NCI-H526 treated with DMSO at 0.1 percent for 48 hours (cell line): Measurements from ENCODE around the gene TLR6.
A peak's percentile ranks its signal among the peaks of the same experiment; 100 is the strongest.
"Not testable (repeated sequence)": the region's sequence is repeated elsewhere in the genome, so short reads cannot be mapped to it uniquely, and the experiment has no call there.

Experiments used
- DNase-seq: peaks from one replicate; lab custom pipeline; 2025; lab: John Stamatoyannopoulos, UW

Gene TLR6

DNA sequence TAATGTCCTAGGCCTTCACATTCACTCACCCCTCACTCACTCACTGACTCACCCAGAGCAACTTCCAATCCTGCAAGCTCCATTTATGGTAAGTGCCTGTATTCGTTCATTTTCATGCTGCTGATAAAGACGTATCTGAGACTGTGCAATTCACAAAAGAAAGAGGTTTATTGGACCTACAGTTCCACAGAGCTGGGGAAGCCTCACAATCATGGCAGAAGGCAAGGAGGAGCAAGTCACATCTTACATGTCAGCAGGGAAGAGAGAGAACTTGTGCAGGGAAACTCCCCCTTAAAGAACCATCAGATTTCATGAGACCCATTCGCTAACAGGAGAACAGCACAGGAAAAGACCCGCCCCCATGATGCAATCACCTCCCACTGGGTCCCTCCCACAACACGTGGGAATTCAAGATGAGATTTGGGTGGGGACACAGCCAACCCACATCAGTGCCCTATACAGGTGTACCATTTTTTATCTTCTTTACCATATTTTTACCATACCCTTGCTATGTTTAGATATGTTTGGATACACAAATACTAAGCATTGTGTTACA is 33.8 kb downstream of the TLR6 start:
- DNase-seq = no peak

DNA sequence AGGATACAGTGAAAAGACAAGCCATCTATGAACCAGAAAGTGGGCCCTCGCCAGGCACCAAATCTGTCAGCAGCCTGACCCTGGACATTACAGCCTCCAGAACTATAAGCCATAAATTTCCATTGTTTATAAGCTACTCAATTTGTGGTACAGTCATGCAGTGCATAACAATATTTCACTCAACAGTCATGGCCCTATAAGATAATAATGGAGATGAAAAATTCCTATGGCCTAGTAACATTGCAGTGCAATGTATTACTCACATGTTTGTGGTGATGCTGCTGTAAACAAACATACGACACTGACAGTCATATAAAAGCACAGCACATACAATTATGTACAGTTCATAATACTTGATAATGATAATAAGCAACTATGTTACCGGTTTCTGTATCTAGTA is 34.9 kb downstream of the TLR6 start:
- no peak for DNase-seq

DNA sequence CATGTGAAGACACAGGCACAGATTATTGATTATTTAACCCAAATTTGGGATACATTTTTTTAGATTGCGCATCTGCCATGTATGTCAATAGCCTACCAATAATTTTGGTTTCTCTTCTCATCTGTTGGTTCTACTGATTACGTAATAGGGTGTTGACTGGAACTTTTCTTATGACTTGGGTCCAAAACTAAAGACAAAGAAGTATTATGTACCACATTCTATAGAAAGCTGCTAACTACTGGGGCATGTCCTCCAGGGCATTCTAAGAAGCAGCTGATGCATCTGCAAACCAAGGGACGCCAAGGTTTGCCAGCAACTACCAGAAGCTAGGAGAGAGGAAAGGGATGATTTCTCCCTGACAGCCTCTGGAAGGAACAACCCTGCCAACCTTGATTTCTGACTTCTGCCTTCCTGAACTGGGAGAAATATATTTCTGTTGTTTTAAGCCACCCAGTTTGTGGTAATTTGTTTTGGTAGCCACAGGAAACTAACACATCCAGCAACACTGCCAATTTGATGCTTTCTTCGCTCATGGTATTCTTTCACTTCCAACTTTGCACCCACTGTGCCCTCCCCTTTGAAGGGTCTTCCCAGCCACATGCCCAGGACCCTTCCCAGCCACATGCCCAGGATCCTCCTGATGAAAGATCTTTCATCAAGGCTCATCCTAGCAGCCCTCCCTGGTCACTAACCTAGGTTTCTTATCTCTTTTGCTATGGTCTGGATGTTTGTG is 36.1 kb downstream of the TLR6 start:
- DNase-seq = no peak

DNA sequence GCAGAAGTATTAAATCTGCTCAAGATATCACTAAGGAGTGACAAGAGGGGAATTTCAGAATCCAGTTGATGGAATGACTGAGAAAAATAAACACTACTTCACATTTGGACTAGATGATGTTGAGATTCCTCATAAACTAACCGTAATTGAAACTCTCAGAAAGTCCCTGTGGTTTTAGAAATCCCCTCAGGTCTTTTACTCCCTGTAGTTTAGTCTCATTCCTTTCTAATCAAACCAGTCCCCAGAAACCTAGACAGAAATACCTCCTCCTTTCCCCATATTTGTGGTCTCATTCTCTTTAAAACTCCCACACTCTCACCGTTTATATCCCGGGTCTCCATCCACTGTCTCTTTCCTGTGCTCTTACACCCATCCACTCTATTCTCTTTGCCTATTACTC is 37.0 kb downstream of the TLR6 start:
- no peak for DNase-seq

DNA sequence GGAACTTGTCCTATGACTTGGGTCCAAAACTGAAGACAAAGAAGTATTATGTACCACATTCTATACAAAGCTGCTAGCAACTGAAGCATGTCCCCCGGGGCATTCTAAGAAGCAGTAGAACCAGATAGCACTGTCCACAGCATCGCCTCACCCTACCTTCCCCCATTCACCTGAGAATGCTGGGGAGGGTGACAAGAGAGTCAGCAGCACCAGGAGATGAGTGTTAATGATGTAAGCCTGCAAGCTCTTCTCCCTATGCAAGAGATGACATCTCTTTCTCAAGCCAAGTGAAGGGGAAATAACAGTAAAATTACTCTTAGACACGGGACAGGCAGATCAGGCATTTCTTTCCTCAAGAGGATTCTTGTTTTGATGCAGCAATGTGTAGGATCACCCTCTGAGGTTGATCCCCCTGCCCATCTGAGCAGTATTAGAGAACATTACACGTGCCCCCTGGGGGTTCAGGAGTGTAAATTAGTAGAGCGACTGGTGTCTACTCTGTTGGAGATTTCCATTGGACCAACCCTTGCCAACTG is 38.1 kb downstream of the TLR6 start:
- no peak for DNase-seq

DNA sequence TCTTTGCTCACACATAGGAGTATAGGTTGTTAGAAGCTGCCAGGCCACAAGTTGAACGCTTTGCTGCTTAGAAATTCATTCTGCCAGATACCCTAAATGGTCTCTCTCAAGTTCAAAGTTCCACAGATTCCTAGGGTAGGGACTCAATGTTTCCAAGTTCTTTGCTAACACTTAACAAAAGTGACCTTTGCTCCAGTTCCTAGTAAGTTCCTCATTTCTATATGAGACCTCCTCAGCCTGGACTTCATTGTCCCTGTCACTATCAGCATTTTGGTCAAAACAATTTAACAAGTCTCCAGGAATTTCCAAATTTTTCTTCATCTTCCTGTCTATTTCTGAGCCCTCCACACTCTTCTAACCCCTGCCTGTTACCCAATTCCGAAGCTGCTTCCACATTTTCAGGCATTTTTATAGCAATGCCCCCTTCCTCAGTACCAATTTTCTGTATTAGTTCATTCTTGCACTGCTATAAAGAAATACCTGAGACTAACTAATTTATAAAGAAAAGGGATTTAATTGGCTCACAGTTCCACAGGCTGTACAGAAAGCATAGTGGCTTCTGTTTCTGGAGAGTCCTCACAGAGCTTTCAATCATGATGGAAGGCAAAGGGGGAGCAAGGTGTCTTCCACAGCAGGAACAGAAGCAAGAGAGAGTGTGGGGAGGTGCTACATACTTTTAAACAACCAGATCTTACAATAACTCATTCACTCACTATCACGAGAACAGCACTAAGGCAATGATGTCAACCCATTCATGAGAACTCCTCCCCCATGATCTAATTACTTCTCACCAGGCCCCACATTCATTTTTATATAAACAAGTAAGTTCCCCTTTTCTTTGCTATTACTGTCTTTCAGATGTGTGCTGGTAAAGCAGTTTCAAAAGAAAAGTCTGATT is 40.5 kb downstream of the TLR6 start:
- no peak for DNase-seq

DNA sequence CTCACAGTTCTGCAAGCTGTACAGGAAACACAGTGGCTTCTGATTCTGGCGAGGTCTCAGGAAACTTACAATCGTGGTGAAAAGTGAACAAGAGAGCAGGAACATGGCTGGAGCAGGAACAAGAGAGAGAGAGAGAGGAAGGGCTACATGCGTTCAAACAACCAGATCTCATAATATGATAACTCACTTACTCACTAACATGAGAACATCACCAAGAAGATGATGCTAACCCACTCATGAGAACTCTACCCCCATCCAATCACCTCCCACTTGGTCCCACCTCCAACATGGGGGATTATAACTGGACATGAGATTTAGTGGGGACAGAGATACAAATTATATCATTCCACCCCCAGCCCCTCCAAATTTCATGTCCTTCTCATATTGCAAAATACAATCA is 42.2 kb downstream of the TLR6 start:
- DNase-seq = no peak

DNA sequence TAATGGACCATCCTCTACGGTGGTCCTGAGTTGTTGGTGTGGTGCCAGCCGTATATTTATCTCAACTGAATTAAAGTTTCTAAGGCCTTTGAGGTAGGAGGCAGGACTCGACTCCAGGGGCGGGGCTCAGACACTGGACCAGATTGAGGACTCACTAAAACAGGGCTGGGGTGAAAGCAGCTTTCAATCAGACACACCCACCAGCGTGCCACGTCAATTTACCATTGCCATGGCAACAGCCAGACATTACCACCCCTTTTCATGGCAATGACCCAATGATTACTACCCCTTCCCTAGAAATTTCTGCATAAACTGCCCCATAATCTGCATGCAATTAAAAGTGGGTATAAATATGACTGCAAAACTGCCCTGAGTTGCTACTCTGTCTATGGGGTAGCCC is 45.3 kb downstream of the TLR6 start:
- DNase-seq = no peak

DNA sequence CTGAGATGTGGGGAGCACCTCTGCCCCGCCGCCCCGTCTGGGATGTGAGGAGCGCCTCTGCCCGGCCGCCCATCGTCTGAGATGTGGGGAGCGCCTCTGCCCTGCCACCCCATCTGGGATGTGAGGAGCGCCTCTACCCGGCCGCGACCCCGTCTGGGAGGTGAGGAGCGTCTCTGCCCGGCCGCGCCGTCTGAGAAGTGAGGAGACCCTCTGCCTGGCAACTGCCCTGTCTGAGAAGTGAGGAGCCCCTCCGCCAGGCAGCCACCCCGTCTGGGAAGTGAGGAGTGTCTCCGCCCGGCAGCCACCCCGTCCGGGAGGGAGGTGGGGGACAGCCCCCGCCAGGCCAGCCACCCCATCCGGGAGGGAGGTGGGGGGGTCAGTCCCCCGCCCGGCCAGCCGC is 49.2 kb downstream of the TLR6 start:
- DNase-seq = not testable (repeated sequence)

DNA sequence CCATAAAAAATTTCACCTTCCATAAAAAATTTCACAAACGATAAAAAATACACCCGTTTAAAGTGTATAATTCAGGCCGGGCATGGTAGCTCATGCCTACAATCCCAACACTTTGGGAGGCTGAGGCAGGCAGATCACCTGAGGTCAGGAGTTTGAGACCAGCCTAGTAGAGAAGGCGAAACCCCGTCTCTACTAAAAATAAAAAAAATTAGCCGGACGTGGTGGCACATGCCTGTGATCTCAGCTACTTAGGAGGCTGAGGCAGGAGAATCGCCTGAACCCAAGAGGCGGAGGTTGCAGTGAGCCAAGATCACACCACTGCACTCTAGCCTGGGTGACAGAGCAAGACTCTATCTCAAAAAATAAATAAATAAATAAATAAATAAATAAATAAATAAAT is 50.4 kb downstream of the TLR6 start:
- not testable (repeated sequence) for DNase-seq

DNA sequence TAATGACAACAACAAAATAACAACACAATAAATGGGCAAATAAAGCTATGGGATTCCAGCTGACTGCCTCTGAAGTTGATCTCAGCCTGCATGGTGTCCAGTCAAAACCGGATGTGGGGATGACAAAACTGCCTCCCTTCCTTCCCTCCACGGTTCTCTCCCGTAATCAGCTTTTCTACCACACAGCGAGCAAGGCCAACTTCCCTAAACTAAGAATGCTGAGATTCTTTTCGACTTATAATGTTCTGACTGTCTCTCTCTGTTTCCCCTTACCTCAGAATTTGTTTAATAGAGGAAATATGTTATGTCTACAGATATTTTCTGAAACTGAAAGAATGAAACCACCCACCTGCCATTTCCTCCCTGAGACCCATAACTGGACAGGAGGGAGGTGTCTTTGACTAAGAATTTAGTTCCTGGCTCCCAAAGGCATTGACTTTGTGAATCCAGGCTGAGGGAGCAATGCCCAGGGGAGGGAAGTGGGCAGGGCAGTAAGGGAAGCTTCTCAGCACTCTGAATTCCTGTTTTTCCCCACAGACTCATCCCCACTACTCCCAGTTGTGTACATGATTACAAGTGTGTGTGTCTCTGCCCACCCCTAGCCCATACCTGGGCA is 51.0 kb downstream of the TLR6 start:
- no peak for DNase-seq

DNA sequence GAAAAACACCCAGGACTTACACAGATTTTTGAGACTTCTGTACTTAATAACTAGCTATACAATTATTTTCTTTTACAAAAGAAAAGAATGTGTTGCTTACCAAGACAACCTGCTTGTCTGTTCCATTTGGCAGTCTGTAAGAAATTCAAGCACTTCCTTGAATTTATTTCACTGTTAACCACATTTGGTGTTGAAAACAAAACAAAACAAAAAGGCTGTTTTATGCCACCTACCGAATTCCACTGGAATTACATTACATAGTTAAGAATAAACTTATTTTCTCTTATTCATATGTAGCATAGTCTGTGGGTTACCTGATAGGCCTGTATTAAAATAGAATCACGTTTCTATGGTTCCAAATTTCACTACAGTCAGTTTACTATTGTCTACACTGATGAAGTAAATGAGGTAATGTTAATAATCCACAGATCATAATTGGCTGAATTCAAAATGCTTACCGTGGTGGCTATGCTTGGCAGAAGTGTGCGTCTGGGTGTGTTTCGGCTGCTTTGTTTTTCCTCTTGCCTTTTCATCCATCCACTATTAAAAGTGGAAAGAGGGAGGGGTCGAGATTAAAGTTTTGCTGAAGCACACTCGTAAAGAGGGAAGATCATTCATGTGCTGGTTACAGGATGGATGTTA is 51.8 kb downstream of the TLR6 start, which contains the start of gene TLR1:
TSS of gene TLR1 (minus strand) at position 138 of the 642 bp plus-strand sequence. CDS start 5,960 bp downstream, outside the sequence.
- peak; percentile 2 for DNase-seq

DNA sequence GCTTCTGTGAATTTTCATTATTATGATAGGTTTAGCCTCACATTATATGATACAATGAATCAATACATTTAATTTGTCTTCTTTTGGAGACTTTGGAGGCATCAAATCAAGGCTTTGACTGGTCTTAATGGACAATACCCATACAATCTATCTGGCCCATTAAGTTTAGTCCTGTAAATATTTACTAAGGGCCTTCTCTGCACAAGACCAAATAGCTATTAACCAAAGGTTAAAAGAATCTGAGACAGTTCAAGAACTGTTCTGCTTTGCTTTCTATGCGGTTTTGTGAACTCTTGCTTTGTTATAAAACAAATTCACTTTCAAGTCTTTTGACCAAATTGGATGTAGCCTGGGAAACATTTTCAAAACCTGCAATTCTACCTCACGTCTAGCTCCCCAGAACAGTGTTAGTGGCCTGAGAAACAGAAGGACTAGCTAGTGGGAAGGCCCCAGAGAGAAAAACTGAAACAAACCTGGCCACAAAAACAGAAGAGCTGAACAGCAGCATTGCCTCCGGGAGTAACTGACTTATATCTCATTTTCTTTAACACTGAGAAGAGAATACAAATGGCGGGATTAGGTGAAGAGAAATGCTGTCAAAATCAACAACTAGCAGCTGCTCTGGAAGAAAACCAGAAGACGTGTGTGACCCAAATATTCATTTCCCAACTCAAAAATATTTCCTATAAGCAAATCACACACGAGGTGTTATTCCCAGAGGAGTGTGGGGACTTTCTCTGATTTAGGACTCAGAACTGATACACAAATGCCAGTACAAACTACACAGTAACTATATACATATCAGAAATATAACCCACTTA is 52.6 kb downstream of the TLR6 start:
- DNase-seq = no peak

DNA sequence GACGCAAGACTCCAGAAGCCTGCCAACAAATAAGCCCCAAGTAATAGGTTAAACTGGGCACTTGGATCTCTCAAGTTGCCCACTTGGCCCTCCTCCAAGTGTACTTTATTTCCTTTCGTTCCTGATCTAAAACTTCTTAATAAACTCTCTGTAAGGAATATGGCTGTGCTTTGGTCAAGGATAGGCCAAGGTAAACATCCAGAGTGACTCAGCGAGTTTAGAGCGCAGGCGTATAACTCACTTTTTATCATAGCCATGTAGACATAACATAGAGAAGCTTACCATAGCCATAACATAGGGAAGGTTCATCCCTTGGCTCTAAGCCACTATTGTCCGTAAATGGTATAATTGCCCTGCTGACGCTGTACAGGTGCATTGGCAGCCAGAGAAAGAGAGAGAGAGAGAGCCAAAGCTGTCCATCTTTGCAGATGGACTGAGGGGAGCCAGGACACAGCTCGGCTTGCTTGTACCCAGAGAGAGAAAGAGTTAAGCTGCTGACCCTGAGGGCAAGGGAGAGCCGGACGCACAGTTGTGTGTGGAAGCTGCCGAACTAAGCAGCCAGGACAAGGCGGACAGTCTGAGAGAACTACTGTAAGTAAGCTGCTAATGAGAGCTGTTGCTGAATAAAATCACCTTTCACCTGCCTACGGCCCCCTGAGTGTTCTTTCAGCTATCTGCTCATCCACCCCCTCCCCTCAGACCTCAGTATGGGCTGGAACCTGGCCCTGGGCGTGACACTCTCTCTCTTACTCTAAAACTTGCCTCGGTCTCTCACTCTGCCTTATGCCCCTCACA is 53.9 kb downstream of the TLR6 start:
- no peak for DNase-seq

DNA sequence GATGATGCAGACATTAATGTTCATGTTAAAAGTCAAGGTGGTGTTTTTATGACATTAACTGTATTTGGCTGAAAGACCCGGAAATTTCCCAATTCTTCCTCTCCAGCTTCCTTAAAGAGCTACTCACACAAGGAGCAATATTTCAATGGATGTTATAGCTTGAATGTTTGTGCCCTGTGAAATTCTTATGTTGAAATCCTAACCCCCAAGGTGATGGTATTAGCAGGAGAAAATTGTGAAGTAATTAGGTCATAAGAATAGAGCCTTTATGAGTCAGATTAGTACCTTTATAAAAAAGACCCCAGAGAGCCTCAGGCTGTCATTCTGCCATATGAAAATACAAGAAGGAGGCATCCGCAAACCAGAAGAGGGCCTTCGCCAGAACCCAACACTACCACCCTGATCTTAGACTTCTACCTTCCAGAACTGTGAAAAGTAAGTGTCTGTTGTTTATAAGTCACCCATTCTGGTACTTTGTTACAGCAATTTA is 55.6 kb downstream of the TLR6 start:
- no peak for DNase-seq

DNA sequence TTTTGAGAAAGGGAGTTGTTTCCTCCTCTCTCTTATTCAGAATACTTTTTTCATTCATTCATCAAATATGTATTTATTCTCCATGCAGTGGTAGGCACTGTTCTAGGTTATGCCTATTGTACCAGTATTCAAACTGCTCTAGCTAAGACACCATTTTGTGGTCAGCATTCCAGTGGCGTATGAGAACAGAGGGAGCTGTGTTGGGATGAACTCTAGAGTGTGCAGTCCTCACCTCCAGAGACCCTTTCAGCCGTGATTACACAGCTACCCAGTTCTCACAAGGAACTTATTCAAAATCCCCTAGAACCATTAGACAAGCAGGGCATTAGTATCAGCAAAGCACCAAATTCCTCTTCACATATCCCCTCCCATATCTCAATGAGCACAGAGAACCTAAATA is 56.3 kb downstream of the TLR6 start:
- DNase-seq = no peak

DNA sequence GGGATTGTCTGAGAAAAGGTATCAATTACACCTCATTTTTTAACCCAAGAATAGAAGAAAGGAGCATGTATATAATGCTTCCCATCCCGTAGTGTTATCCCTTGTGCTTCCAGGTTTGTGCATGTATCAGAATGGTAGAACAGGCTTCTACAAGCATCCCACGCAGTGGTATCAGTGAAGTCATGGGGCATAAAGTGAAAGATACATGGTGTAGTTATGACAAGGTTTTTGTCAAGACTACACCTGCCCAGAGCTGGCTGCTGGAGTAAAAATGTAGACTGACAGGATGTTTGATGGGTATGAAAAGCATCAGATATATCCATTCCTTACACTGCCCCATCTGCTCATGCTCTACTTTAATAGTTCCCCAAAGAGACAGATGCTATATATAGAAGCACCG is 61.5 kb downstream of the TLR6 start:
- DNase-seq = no peak

DNA sequence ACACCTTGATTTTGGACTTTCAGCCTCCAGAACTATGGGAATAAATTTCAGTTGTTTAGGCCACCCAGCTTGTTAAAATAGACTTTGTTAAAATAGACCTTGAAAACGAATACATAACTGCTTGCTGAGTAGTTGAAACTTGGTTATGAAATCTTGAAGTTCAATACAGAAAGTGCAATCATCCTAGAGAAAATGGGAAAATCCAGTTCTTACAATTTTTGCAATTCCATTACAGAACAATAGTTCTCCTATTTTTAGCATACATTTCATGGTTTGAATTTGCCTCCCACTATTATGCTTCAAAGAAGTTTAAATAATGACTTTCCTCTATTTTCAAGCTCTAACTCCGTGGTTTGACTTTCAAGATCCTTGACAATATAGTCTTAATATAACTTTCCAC is 62.6 kb downstream of the TLR6 start:
- DNase-seq = no peak

DNA sequence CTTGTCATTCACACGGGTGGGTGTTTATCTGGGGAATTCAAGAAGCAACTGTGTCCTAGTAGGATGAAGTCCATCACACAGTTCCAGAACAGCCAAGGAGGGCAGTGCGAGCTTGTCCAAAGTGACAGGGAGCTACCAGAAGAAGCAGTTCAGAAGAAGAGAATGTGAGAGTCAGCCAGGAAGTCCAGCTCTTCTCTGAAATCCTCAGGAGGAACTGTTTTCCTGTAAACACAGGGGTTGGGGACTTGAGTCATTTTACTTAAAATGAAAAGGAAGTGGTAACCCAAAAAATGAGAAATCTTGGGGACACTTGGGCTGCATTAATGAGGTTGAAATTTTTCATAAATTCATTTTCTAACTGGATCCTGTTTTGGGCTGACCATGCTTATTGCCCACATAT is 65.6 kb downstream of the TLR6 start:
- no peak for DNase-seq

DNA sequence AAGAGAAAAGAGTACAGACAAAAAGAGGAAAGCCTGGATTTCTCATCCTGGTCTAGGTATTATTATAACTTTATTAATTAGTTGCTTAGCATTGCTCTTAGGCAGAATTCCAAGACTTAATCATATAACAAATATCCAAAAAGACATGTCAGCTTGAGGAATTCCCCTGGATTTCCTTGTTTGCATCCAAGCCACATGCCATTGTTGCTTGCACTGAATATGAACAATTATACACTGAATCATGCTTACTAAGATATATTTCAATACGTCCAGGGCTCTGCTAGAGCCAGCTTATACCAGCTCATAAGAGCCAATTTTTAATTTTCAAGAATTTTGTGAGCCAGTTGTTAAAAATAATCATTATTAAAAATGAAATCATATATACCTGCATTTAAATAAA is 68.3 kb downstream of the TLR6 start:
- DNase-seq = no peak
